ENCODE data around the gene ADK.

The ADK gene

DNA sequence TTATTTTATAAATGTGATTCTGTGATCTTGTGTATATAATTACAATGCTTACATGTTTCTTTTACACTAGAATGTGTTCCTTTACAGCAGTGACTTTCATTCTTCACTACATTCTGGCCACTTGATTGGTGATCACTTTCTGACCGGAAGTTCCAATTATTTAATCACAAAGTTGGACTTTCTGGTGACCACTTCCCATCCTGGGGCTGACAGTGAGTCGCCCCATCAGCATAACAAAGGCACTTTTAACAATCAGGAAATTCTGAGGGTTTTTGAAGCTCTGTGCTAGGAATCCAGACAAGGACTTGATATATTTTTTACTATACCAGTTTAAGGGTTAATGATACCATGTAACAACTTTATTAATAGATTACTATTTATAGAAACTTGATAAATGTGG is 393.1 kb downstream of the ADK start:
- Histone ChIP-seq H4K20me1 (ENCODE audit: insufficient read depth, low read length) (no peaks in the 10 kb centered on the region), H3K36me3 (replicated peaks; ENCODE audit: low read depth, low read length) (no peaks in the 10 kb centered on the region), H3K9ac (ENCODE audit: low read length) (no peak overlapping the region), H3K4me3 (ENCODE audit: low read length) (no peak overlapping the region), H3K4me1 (ENCODE audit: low read length) (no peaks in the 10 kb centered on the region), H3K27ac (ENCODE audit: low read length) (no peak overlapping the region), H2AFZ (ENCODE audit: low read depth, low read length) (no peak overlapping the region), H3K9me3 (ENCODE audit: insufficient read depth, low read length) (no peaks in the 10 kb centered on the region), H3K27me3 (ENCODE audit: low read depth, low read length) (no peaks in the 10 kb centered on the region), H3K79me2 (ENCODE audit: low read length) (no peaks in the 10 kb centered on the region), H3K4me2 (ENCODE audit: low read length) (no peak overlapping the region)
- no peak for TF ChIP-seq EZH2phosphoT487 (IDR thresholded peaks at IDR 0.05; ENCODE audit: low read depth)
- TF ChIP-seq, protein P1, sequence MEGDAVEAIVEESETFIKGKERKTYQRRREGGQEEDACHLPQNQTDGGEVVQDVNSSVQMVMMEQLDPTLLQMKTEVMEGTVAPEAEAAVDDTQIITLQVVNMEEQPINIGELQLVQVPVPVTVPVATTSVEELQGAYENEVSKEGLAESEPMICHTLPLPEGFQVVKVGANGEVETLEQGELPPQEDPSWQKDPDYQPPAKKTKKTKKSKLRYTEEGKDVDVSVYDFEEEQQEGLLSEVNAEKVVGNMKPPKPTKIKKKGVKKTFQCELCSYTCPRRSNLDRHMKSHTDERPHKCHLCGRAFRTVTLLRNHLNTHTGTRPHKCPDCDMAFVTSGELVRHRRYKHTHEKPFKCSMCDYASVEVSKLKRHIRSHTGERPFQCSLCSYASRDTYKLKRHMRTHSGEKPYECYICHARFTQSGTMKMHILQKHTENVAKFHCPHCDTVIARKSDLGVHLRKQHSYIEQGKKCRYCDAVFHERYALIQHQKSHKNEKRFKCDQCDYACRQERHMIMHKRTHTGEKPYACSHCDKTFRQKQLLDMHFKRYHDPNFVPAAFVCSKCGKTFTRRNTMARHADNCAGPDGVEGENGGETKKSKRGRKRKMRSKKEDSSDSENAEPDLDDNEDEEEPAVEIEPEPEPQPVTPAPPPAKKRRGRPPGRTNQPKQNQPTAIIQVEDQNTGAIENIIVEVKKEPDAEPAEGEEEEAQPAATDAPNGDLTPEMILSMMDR (IDR thresholded peaks at IDR 0.05; ENCODE audit: low read depth, low read length) = no peak

DNA sequence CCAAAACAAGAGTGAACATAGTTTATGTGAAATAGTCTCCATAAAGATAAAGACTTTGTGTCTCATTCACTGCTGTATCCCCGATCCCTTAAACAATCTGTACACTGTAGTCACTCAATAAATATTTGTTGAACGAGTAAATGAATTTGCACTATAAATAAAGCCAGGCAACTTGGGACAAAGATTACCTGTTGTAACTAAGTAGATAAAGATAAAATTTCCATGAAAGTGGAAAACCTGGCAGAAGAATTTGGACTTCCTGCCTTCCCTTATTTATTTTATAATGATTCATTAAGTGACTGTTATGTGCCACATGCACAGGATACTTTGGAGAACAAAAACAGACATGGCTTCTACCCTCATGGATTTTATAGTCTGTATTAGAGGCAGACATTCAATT is 397.7 kb downstream of the ADK start:
- H3K27ac ChIP-seq (ENCODE audit: low read length) = no peak overlapping the region
- no peaks in the 10 kb centered on the region for H3K36me3 ChIP-seq (replicated peaks; ENCODE audit: low read depth, low read length)
- H3K9me3 ChIP-seq (ENCODE audit: insufficient read depth, low read length) = no peaks in the 10 kb centered on the region
- TF ChIP-seq, protein P1 (IDR thresholded peaks at IDR 0.05; ENCODE audit: low read depth, low read length) = no peak
- no peak for TF ChIP-seq EZH2phosphoT487 (IDR thresholded peaks at IDR 0.05; ENCODE audit: low read depth)
- no peaks in the 10 kb centered on the region for H3K79me2 ChIP-seq (ENCODE audit: low read length)
- H4K20me1 ChIP-seq (ENCODE audit: insufficient read depth, low read length) = no peaks in the 10 kb centered on the region
- H3K4me3 ChIP-seq (ENCODE audit: low read length) = no peak overlapping the region
- no peaks in the 10 kb centered on the region for H3K27me3 ChIP-seq (ENCODE audit: low read depth, low read length)
- H3K4me2 ChIP-seq (ENCODE audit: low read length) = no peak overlapping the region
- no peak overlapping the region for H3K9ac ChIP-seq (ENCODE audit: low read length)
- no peaks in the 10 kb centered on the region for H3K4me1 ChIP-seq (ENCODE audit: low read length)
- no peak overlapping the region for H2AFZ ChIP-seq (ENCODE audit: low read depth, low read length)

DNA sequence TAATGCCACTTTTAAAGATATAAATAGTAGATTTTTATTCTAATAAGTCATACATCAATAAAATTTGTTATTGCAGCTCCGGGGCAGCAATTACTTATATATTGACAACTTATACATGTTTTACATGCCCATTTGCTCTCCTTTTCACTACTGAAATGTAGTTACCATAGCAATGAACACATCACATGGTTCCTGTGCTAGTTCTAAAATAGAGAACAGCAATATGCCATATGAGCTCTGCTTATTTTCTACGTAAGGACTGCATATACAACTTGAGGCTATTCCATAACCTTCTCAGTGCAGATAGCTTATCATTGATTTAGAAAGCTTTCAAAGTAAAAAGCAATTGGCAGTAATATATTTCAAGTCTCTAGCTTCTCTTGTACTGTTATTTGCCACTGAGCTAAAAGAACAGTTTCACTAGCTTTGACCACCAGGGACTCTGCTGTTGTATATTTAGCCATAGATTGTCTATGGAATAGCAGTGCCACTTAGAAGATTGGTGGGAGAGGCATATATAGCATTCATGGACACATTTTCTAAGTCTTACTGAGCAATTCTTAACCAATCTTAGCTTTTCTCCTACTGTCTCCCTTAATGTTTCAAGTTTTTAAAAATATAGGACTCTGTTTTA is 405.2 kb downstream of the ADK start:
- Histone ChIP-seq H3K27me3 (ENCODE audit: low read depth, low read length) (no peaks in the 10 kb centered on the region), H3K27ac (ENCODE audit: low read length) (no peak overlapping the region), H3K79me2 (ENCODE audit: low read length) (no peaks in the 10 kb centered on the region), H3K4me3 (ENCODE audit: low read length) (no peak overlapping the region), H3K36me3 (replicated peaks; ENCODE audit: low read depth, low read length) (no peaks in the 10 kb centered on the region), H2AFZ (ENCODE audit: low read depth, low read length) (no peak overlapping the region), H3K4me1 (ENCODE audit: low read length) (no peaks in the 10 kb centered on the region), H3K4me2 (ENCODE audit: low read length) (no peak overlapping the region), H3K9ac (ENCODE audit: low read length) (no peak overlapping the region), H3K9me3 (ENCODE audit: insufficient read depth, low read length) (no peaks in the 10 kb centered on the region), H4K20me1 (ENCODE audit: insufficient read depth, low read length) (no peaks in the 10 kb centered on the region)
- TF ChIP-seq, protein P1 (IDR thresholded peaks at IDR 0.05; ENCODE audit: low read depth, low read length) = no peak
- no peak for TF ChIP-seq EZH2phosphoT487 (IDR thresholded peaks at IDR 0.05; ENCODE audit: low read depth)

DNA sequence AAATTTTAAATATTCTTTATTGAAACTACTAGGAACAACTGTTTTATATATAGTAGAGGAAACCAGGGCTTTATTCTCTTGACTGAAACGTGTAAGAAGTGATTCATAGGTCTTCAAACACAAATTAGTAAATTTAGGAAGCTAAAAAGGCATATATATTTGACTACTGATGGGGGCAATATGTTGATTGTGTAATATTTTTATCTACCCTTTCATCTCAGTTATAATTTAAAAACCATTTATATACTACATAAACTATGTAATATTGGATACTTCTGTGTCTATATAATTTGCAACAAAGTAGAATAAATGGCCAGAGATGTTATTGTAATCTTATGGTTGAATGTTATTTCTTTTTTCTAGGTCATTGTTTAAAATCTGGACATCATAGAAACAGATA is 406.1 kb downstream of the ADK start:
- no peaks in the 10 kb centered on the region for H3K36me3 ChIP-seq (replicated peaks; ENCODE audit: low read depth, low read length)
- no peaks in the 10 kb centered on the region for H3K4me1 ChIP-seq (ENCODE audit: low read length)
- H4K20me1 ChIP-seq (ENCODE audit: insufficient read depth, low read length) = no peaks in the 10 kb centered on the region
- H2AFZ ChIP-seq (ENCODE audit: low read depth, low read length) = no peak overlapping the region
- no peak overlapping the region for H3K4me3 ChIP-seq (ENCODE audit: low read length)
- H3K4me2 ChIP-seq (ENCODE audit: low read length) = no peak overlapping the region
- H3K9ac ChIP-seq (ENCODE audit: low read length) = no peak overlapping the region
- H3K27ac ChIP-seq (ENCODE audit: low read length) = no peak overlapping the region
- no peaks in the 10 kb centered on the region for H3K9me3 ChIP-seq (ENCODE audit: insufficient read depth, low read length)
- no peak for TF ChIP-seq EZH2phosphoT487 (IDR thresholded peaks at IDR 0.05; ENCODE audit: low read depth)
- TF ChIP-seq, protein P1 (IDR thresholded peaks at IDR 0.05; ENCODE audit: low read depth, low read length) = no peak
- H3K79me2 ChIP-seq (ENCODE audit: low read length) = no peaks in the 10 kb centered on the region
- no peaks in the 10 kb centered on the region for H3K27me3 ChIP-seq (ENCODE audit: low read depth, low read length)

Measured in OCI-LY3 (cell line).